Cardiac ventricle fibroblast (primary cell): ENCODE data around the gene SPIC. TPM values are rescaled to one million over a fixed set of nuclear protein-coding genes. Genes with fewer than 3 reads are reported as not detected.

Source experiments
- total RNA-seq: library from RNA; depleted of rRNA; stranded (reverse); fragments of >200 nt; gene quantifications from 2 replicates; pipeline ENCODE4 v1.2.3, GENCODE V29; 2015

SPIC gene
- not detected in 2 replicates for total RNA-seq

GRCh38 chr12:101474711-101475386 lies at the start of gene SPIC:
Gene SPIC (plus strand): TSS chr12:101475336. CDS start chr12:101476905, 1,569 bp downstream.

Other genes with a start within 250 kb of the SPIC start
- gene UTP20, start 195.2 kb upstream of the SPIC start, total RNA-seq, result 9.2 and 10.5 TPM in 2 replicates
- 54.9 and 77.7 TPM in 2 replicates for gene ARL1, start 67.6 kb upstream of the SPIC start, total RNA-seq
- gene MYBPC1, start 119.6 kb downstream of the SPIC start, total RNA-seq, result not detected in 2 replicates
- gene CHPT1, start 222.3 kb downstream of the SPIC start, total RNA-seq, result 19.7 and 19.8 TPM in 2 replicates